Measurements from ENCODE around the gene NKD1. TPM values are rescaled to one million over a fixed set of nuclear protein-coding genes. Genes with fewer than 3 reads are reported as not detected.
A peak's percentile ranks its signal among the peaks of the same experiment; 100 is the strongest.

The NKD1 gene
- polyA plus RNA-seq, 1 donor = 5.3 TPM

GRCh38 chr16:50696575-50697420 lies 148.6 kb downstream of the NKD1 start:
- Histone ChIP-seq H3K9me3 (ENCODE audit: control insufficient read depth, low read depth, low read length) (peaks cover 5% of the 10 kb centered on the region), H3K4me1 (ENCODE audit: control insufficient read depth, insufficient read depth, low read length) (peaks cover 13% of the 10 kb centered on the region), H3K4me3 (ENCODE audit: low read length) (no peak overlapping the region), H3K36me3 (ENCODE audit: control insufficient read depth, insufficient read depth, low read length) (no peaks in the 10 kb centered on the region), H3K27ac (ENCODE audit: low read length) (no peak overlapping the region), H3K27me3 (ENCODE audit: control insufficient read depth, insufficient read depth, low read length) (peaks cover 8% of the 10 kb centered on the region)
- DNase-seq = peak; percentile 68 to 88
- WGBS (ENCODE audit: insufficient coverage, low lambda C conversion rate) = no CpG with 5 or more reads among the region's 15 CpGs

GRCh38 chr16:50697421-50697715 lies 149.2 kb downstream of the NKD1 start:
- Histone ChIP-seq H3K27ac (ENCODE audit: low read length) (no peak overlapping the region), H3K9me3 (ENCODE audit: control insufficient read depth, low read depth, low read length) (peaks cover 5% of the 10 kb centered on the region), H3K36me3 (ENCODE audit: control insufficient read depth, insufficient read depth, low read length) (no peaks in the 10 kb centered on the region), H3K4me1 (ENCODE audit: control insufficient read depth, insufficient read depth, low read length) (peaks cover 13% of the 10 kb centered on the region), H3K4me3 (ENCODE audit: low read length) (no peak overlapping the region), H3K27me3 (ENCODE audit: control insufficient read depth, insufficient read depth, low read length) (peaks cover 8% of the 10 kb centered on the region)
- DNase-seq = no peak
- WGBS (ENCODE audit: insufficient coverage, low lambda C conversion rate) = no CpG with 5 or more reads among the region's 5 CpGs

DNA sequence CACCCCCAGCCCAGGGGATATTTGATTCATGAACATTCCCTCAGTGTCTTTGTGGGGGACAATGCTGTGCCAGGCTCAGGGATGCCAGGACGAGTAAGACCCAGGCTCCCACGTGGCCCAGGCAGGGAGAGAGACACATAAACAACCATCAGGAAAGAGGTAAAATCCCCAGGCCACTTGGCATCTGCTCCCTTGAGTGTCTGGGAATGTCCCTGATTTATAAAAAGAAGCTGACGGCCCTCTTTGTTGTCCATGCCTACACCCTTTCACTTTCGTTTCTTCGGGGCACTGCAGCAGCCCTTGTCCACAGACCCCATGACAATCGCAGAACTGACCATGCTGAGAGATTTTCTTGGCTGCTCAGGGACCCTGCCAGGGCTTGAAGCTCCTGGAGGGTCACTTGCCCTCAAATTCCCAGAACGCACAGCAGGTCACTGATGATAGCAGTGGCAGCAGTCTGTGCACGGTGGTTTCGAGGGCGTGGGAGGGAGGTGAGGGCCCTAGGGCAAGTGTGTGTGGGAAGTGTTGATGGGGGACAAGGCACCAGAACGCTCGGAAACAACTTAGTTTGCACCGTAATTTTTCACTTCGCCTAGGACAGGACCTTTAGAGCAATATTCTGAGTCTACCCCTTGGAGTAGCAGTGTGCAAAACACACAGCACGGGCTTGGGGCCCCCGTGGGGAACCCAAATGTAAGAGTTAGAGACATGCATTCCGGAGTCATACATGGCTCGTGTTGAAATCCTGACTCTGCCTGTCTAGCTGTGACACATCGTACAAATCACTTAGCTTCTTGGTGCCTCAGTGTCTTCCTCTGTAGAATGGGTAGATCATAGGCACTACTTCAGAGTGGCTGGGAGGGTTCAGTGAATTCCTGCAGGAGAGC lies 149.9 kb downstream of the NKD1 start:
- no peak overlapping the region for H3K4me3 ChIP-seq (ENCODE audit: low read length)
- no peak overlapping the region for H3K27ac ChIP-seq (ENCODE audit: low read length)
- H3K27me3 ChIP-seq (ENCODE audit: control insufficient read depth, insufficient read depth, low read length) = peaks cover 6% of the 10 kb centered on the region
- H3K9me3 ChIP-seq (ENCODE audit: control insufficient read depth, low read depth, low read length) = no peaks in the 10 kb centered on the region
- DNase-seq = peak in 1 of 2 donors; percentile 53
- WGBS (ENCODE audit: insufficient coverage, low lambda C conversion rate) = 90% methylated on average over 2 of the region's 19 CpGs
- peaks cover 13% of the 10 kb centered on the region for H3K4me1 ChIP-seq (ENCODE audit: control insufficient read depth, insufficient read depth, low read length)
- H3K36me3 ChIP-seq (ENCODE audit: control insufficient read depth, insufficient read depth, low read length) = no peaks in the 10 kb centered on the region

Other genes starting within 250 kb of the NKD1 start
- gene BRD7, start 179.4 kb upstream of the NKD1 start, polyA plus RNA-seq = 69.7 TPM
- gene SNX20, start 132.9 kb downstream of the NKD1 start, polyA plus RNA-seq = 2.1 TPM
- 0.67 TPM for gene NOD2, start 145.2 kb downstream of the NKD1 start, polyA plus RNA-seq
- 18.4 TPM for gene CYLD, start 193.7 kb downstream of the NKD1 start, polyA plus RNA-seq